MCF 10A (cell line): ENCODE results near the gene FMNL2. TPM values are rescaled to one million over a fixed set of nuclear protein-coding genes. Genes with fewer than 3 reads are reported as not detected.

Source experiments
- BruUV-seq: library from RNA; stranded (reverse); fragments of 400-500 nt; replicated peaks from 2 replicates; lab custom pipeline; 2021; lab: Mats Ljungman, UMichigan
- CTCF ChIA-PET: fragments of 300-600 bp; sonication (Branson Sonifier 250); formaldehyde crosslinking; extraction: SDS; loops from one replicate; lab custom pipeline; 2021; ENCODE audit warnings: antibody characterized with exemption, inconsistent platforms; lab: Yijun Ruan, JAX
- POLR2A ChIA-PET: fragments of 300-600, 350-650 bp; sonication (Branson Sonifier 250); formaldehyde crosslinking; extraction: SDS; loops from one replicate; lab custom pipeline; 2020; ENCODE audit warnings: antibody characterized with exemption, inconsistent platforms; lab: Yijun Ruan, JAX
- DNase-seq: peaks from one replicate; pipeline ENCODE4 v3.0.0-alpha.2; 2018; ENCODE audit not compliant: unreplicated experiment
- H3K27ac Mint-ChIP-seq: one replicate; pipeline ENCODE4 v1.8.0; 2022; ENCODE audit warnings: mild to moderate bottlenecking, low read depth, mixed read lengths; ENCODE audit not compliant: unreplicated experiment
- H3K27me3 Mint-ChIP-seq: one replicate; pipeline ENCODE4 v1.8.0; 2022; ENCODE audit warnings: mixed read lengths; ENCODE audit not compliant: insufficient read depth, unreplicated experiment
- H3K36me3 Mint-ChIP-seq: one replicate; pipeline ENCODE4 v1.8.0; 2022; ENCODE audit warnings: mild to moderate bottlenecking, moderate library complexity, mixed read lengths; ENCODE audit not compliant: insufficient read depth, unreplicated experiment
- H3K4me1 Mint-ChIP-seq: one replicate; pipeline ENCODE4 v1.8.0; 2022; ENCODE audit warnings: mixed read lengths; ENCODE audit not compliant: insufficient read depth, unreplicated experiment
- H3K4me3 Mint-ChIP-seq: one replicate; pipeline ENCODE4 v1.8.0; 2022; ENCODE audit warnings: mild to moderate bottlenecking, moderate library complexity, mixed read lengths; ENCODE audit not compliant: unreplicated experiment
- H3K9me3 Mint-ChIP-seq: one replicate; pipeline ENCODE4 v1.8.0; 2022; ENCODE audit warnings: mixed read lengths; ENCODE audit not compliant: unreplicated experiment
- CTCF ChIP-seq: fragments of 200-600 bp; IDR thresholded peaks from one replicate; pipeline ENCODE4 v1.8.0; 2022; ENCODE audit warnings: antibody characterized with exemption, mild to moderate bottlenecking; ENCODE audit not compliant: unreplicated experiment
- intact Hi-C: fragments of 100-400 bp; cut with micrococcal nuclease; formaldehyde crosslinking; loops from 2 replicates; pipeline ENCODE4 v1.14.1; 2022
- total RNA-seq: library from RNA; stranded (reverse); gene quantifications from 2 replicates; pipeline ENCODE4 v1.2.3, GENCODE V29; 2022

FMNL2 gene
- total RNA-seq, 1 experiment from 2014 or later = 76.5 TPM

- H3K36me3 Mint-ChIP-seq = peaks cover 7% of the 10 kb centered on the region
- H3K27me3 Mint-ChIP-seq = no peaks in the 10 kb centered on the region
- H3K4me1 Mint-ChIP-seq = peaks cover 13% of the 10 kb centered on the region
- BruUV-seq = no TSS peak
- no peak for DNase-seq
- no peak for TF ChIP-seq CTCF
- peaks cover 9% of the 10 kb centered on the region for H3K9me3 Mint-ChIP-seq
- no peak overlapping the region for H3K4me3 Mint-ChIP-seq
- intact Hi-C loops = no loop called here
- no peak overlapping the region for H3K27ac Mint-ChIP-seq
- CTCF ChIA-PET = interaction anchor here (1.6 kb wide), 1 partner anchor 53 kb away, joined by 5 read pairs; no protein-coding TSS in a partner anchor
- POLR2A ChIA-PET = no interaction called here
Measured at GRCh38 chr2:152390837-152391236, 55.9 kb downstream of the FMNL2 start.

DNA sequence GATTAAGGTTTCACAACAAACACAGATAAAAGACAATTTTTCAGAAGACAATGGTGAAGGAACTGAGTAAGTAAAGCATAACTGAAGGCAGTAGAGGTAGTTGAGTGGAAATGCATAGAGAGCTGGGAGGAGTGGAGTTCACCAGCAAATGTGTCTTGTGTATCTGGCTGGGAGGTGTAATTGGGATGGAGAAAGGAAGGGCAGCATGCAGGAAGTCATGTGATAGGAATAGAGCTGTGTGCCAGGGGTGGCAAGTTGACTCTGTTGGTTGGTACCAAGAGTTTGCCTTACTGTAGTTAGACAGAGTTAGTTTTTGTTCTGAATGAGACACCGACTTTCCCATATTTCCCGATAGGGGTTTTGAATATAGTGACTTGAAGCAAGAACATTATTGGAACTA, 56.3 kb downstream of the FMNL2 start:
- peaks cover 16% of the 10 kb centered on the region for H3K4me1 Mint-ChIP-seq

DNA sequence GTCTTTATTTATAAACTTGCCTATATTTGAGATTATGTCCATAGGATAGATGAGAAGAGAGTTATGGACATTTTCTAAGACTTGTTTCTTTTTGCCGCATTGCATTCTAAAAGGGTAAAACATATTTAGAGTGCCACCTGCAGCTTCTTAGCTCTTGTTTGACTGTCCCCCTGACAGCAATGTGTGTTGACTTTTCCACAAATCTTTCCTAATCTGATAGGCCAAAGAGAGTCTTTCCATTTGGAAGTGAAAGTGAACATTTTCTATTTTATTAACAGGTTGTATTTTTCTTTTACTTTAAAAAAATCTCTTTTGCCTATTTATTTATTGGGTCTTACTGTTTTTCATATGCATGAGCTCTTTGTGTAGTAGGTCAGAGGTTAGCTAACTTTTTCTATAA, 58.4 kb downstream of the FMNL2 start:
- Mint-ChIP-seq H3K4me3 (no peak overlapping the region), H3K27ac (no peak overlapping the region), H3K4me1 (peaks cover 29% of the 10 kb centered on the region), H3K9me3 (peaks cover 9% of the 10 kb centered on the region), H3K27me3 (no peaks in the 10 kb centered on the region), H3K36me3 (peaks cover under 1% of the 10 kb centered on the region)
- TF ChIP-seq CTCF = no peak
- POLR2A ChIA-PET = interaction anchor here (0.7 to 1.9 kb wide), 3 partner anchors 13 to 35 kb away, joined by 3 to 6 read pairs (median 3); no protein-coding TSS in a partner anchor
- DNase-seq = no peak
- intact Hi-C loops = no loop called here
- CTCF ChIA-PET = interaction anchor here (0.6 kb wide), 1 partner anchor 81 kb away, joined by 3 read pairs; no protein-coding TSS in a partner anchor
- no TSS peak for BruUV-seq

More for the DNA sequence above, 56.3 kb downstream of the FMNL2 start:
- Mint-ChIP-seq H3K4me3 (no peak overlapping the region), H3K9me3 (peaks cover 9% of the 10 kb centered on the region), H3K36me3 (peaks cover 7% of the 10 kb centered on the region), H3K27me3 (no peaks in the 10 kb centered on the region), H3K27ac (no peak overlapping the region)
- BruUV-seq = no TSS peak
- no peak for DNase-seq
- intact Hi-C loops = no loop called here
- TF ChIP-seq CTCF = no peak
- CTCF ChIA-PET = interaction anchor here (1.6 kb wide), 1 partner anchor 54 kb away, joined by 5 read pairs; no protein-coding TSS in a partner anchor
- POLR2A ChIA-PET = no interaction called here

GRCh38 chr2:152394326-152394725, 59.4 kb downstream of the FMNL2 start:
- BruUV-seq = no TSS peak
- TF ChIP-seq CTCF = no peak
- intact Hi-C loops = no loop called here
- H3K36me3 Mint-ChIP-seq = no peaks in the 10 kb centered on the region
- no peaks in the 10 kb centered on the region for H3K27me3 Mint-ChIP-seq
- H3K4me1 Mint-ChIP-seq = peaks cover 35% of the 10 kb centered on the region
- ChIA-PET POLR2A (interaction anchor here (0.7 to 1.9 kb wide), 5 partner anchors 11 to 21 kb away, joined by 3 to 6 read pairs (median 4); no protein-coding TSS in a partner anchor), CTCF (interaction anchor here (1.1 kb wide), 1 partner anchor 8 kb away, joined by 4 read pairs; no protein-coding TSS in a partner anchor)
- no peak overlapping the region for H3K4me3 Mint-ChIP-seq
- H3K9me3 Mint-ChIP-seq = peaks cover 8% of the 10 kb centered on the region
- DNase-seq = no peak
- H3K27ac Mint-ChIP-seq = no peak overlapping the region
